GM10266 (cell line): ENCODE results near the gene CEP72.
A peak's percentile ranks its signal among the peaks of the same experiment; 100 is the strongest.

Source experiments
- DNase-seq: peaks from one replicate; pipeline ENCODE4 v3.0.0; 2012; ENCODE audit errors: extremely low spot score
- CTCF ChIP-seq: IDR thresholded peaks from 2 replicates; pipeline ENCODE4 v1.5.1; 2012; ENCODE audit warnings: mild to moderate bottlenecking, low read depth; ENCODE audit not compliant: control insufficient read depth, insufficient read depth; ENCODE audit errors: missing control alignments

Gene CEP72

DNA sequence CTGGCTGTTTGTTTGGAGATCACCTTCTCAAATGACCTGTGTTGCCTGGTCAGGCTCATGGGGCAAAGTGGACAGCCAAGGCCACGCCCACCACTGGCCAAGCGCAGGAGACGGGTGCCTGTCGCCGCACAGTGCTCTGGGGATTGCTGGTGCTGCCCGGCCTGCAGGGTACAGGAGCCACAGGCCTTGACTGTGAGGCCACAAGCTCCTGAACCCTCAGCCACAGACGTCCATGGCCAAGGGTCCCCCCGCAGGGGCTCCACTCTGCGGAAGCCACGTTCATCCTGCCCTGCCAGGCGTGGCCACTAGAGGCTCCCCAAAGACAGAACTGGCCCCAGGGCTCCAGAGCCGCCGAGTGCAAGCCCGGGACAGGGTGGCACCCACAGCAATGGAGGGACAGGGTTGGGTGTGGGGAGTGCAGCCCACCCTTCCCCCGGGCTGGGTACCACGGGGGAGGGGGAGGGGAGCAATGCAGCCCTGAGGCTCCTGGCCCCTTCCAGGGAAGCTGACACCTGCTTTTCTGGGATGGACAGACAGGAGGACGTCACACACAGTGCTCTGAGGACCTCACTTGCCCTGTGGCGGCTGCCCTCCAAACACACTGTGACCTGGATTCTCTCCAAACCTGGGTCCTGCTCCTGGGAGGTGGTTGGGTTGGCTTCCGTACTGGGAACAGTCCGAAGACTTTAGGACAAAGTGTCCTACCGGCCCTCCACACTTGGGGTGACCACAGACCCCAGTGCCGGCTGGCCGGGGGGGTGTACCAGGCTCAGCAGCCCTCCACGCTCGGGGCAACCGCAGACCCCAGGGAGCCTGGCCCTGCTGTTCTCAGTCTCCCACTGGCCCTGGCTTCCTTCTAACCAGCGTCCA is 59.6 kb downstream of the CEP72 start:
- DNase-seq = peak; percentile 88

GRCh38 chr5:672329-673160 is 60.4 kb downstream of the CEP72 start:
- peak; percentile 61 for DNase-seq
- no peak for TF ChIP-seq CTCF

More for the DNA sequence above, 59.6 kb downstream of the CEP72 start:
- peak; percentile 87 for TF ChIP-seq CTCF

DNA sequence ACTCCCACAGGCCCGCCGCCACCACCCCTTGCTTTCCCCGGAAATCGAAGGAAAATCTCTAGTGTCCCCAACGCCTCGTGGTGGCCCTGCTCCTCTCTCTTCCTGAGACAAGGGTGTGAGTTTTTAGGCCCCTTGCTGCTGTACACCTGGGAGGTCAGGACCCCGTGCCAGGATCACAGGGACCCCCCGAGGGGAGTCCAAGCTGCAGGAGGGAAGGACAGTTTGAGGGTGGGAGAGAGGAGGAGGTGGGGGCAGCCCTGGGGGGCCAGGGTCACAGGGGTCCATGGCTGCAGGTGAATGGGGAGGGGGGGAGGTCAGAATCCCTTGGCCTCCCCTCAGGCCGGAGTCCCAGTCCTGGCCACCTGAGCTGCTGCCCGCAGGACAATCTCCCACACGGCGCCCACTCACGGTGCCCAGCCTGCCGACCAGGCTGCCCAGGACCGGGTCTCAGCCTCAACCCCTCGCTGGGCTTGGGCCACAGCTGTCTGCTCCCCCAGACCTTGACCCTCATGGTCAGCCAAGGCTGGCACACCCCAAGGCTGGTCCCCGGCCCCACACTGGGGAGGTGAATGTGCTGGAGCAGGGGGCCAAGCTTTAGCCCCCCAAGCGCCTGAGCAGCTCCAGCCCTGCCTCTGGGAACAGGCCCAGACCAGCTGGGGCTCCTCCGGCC is 61.2 kb downstream of the CEP72 start:
- TF ChIP-seq CTCF = no peak
- DNase-seq = no peak

DNA sequence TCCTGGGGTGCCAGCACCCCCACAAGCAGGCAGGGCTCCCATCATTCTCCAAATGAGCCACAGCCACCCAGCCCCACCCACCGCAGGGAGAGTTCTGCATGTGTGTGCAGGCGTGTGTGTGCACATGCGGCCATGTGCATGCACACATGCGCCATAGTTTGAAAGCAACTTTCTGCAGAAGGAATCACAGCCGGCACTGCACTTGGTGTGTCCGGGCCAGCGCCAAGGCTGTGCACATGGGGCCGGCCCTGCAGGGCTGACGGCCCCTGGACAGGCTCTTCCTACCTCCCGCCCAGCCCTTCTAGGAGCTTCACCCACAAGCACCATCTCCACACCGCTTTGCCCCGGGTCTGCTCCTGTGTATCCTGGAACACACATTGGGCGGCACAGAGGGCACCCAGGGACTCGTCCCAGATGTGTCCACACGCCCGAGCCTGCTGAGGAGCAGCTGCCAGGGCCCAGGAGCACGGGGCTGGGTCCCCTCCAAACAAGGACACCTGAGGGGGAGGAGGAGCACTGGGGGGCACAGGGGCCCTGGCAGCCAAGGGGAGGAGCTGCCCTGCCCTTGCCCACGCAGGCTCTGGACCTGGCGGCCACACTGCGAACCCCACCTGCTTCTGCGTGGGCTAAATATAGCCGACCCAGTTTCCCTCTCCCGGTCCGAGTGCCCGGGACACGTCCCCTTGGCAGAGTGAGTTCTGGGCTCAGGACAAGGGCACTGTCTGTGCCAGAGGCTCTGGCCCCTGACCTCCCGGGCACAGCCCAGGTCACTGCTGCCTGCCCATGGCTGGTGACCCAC is 61.9 kb downstream of the CEP72 start:
- DNase-seq = no peak
- no peak for TF ChIP-seq CTCF

- DNase-seq = no peak
Observed at GRCh38 chr5:674630-675011, 62.5 kb downstream of the CEP72 start.

More at GRCh38 chr5:674630-675011, 62.5 kb downstream of the CEP72 start:
- no peak for TF ChIP-seq CTCF
